Measurements from ENCODE around the gene MGRN1. TPM values are rescaled to one million over a fixed set of nuclear protein-coding genes. Genes with fewer than 3 reads are reported as not detected.

The MGRN1 gene
- total RNA-seq, 2 donors from 2014 or later, result 86.9 to 105 TPM

GRCh38 chr16:4609200-4610010, 15.2 kb upstream of the MGRN1 start:
- no peak overlapping the region for H3K4me3 Mint-ChIP-seq
- no peaks in the 10 kb centered on the region for H3K36me3 Mint-ChIP-seq
- no peaks in the 10 kb centered on the region for H3K27me3 Mint-ChIP-seq
- peaks cover 3 to 7% of the 10 kb centered on the region in 2 donors for H3K4me1 Mint-ChIP-seq (ENCODE audit: low read depth in 2 of 2)
- H3K9me3 Mint-ChIP-seq, result no peaks in the 10 kb centered on the region
- DNase-seq (ENCODE audit: low spot score) (no peak), ATAC-seq (no peak)
- no peak overlapping the region for H3K27ac Mint-ChIP-seq

- Mint-ChIP-seq H3K9me3 (no peaks in the 10 kb centered on the region), H3K27me3 (no peaks in the 10 kb centered on the region), H3K36me3 (no peaks in the 10 kb centered on the region), H3K27ac (no peak overlapping the region), H3K4me3 (no peak overlapping the region), H3K4me1 (ENCODE audit: low read depth in 2 of 2) (peaks cover 3 to 7% of the 10 kb centered on the region in 2 donors)
- DNase-seq (ENCODE audit: low spot score) (no peak), ATAC-seq (no peak)
Measured at GRCh38 chr16:4610011-4611005, 14.3 kb upstream of the MGRN1 start.

- DNase-seq (ENCODE audit: low spot score) (no peak), ATAC-seq (no peak)
- H3K4me3 Mint-ChIP-seq, result no peak overlapping the region
- no peak overlapping the region for H3K27ac Mint-ChIP-seq
- H3K27me3 Mint-ChIP-seq, result no peaks in the 10 kb centered on the region
- no peaks in the 10 kb centered on the region for H3K9me3 Mint-ChIP-seq
- no peaks in the 10 kb centered on the region for H3K36me3 Mint-ChIP-seq
- H3K4me1 Mint-ChIP-seq (ENCODE audit: low read depth in 2 of 2), result peaks cover 8 to 16% of the 10 kb centered on the region in 2 donors
Measured at GRCh38 chr16:4611337-4612021, 13.1 kb upstream of the MGRN1 start.

DNA sequence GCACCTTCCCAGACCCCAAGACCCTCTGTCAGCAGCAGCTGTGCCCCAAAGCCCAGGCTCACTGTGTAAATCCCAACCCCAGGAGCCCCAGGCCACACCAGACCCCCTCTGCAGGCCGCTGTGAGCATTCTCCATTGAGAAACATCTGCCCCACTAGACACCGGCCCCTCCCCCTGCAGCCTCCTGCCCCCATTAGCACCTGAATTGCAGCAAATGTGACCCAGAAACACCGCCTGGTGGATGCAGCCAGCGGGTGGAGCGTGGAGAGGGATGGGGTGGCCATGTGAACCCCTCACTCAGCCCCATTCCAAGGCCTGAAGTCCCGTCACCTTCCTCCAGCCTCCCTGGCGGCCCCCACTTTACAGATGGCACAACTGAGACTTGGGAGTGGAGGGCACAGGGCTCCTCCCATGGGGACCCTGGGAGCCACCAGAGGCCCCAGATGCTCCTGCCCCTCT, 12.1 kb upstream of the MGRN1 start:
- H3K9me3 Mint-ChIP-seq, result no peaks in the 10 kb centered on the region
- no peak for DNase-seq (ENCODE audit: low spot score)
- H3K4me3 Mint-ChIP-seq, result no peak overlapping the region
- no peak for ATAC-seq
- H3K27me3 Mint-ChIP-seq, result no peaks in the 10 kb centered on the region
- H3K27ac Mint-ChIP-seq, result no peak overlapping the region
- peaks cover 14 to 19% of the 10 kb centered on the region in 2 donors for H3K4me1 Mint-ChIP-seq (ENCODE audit: low read depth in 2 of 2)
- H3K36me3 Mint-ChIP-seq, result no peaks in the 10 kb centered on the region

DNA sequence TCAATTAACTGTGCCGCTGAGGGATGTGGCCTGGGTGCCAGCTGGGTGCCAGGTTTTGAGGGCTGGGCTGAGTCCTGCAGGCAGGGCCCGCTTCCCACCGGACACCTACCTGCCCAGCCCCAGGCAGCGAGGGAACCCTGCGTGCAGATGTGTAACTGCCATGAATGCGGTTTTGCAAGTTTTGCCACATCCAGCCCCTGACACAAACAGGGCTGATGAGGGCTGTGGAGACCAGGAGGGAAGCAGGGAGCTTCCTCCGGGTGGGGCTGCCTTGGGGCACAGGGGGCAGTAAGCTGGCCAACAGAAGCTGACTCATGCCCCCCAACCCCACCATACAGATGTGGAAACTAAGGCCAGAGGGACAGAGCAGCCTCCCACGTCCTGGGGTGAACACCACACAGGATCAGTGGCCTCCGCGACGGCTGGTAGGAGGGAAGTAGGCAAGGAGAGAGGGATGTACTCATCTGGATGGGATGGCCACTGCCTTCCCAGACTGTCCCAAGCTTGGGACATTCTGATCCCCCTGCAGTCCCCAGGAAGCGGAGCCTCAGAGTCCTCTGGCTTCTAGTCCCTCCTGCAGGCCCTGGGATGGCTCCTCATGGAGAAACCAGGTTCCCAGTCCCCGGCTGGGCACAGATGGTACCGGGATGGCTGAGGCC, 11.5 kb upstream of the MGRN1 start:
- DNase-seq (ENCODE audit: low spot score), result no peak
- H3K27me3 Mint-ChIP-seq, result no peaks in the 10 kb centered on the region
- peak overlapping the region; percentile 50 for H3K4me3 Mint-ChIP-seq
- H3K4me1 Mint-ChIP-seq (ENCODE audit: low read depth in 2 of 2), result peaks cover 14 to 19% of the 10 kb centered on the region in 2 donors
- H3K9me3 Mint-ChIP-seq, result no peaks in the 10 kb centered on the region
- no peaks in the 10 kb centered on the region for H3K36me3 Mint-ChIP-seq
- H3K27ac Mint-ChIP-seq, result no peak overlapping the region
- no peak for ATAC-seq

DNA sequence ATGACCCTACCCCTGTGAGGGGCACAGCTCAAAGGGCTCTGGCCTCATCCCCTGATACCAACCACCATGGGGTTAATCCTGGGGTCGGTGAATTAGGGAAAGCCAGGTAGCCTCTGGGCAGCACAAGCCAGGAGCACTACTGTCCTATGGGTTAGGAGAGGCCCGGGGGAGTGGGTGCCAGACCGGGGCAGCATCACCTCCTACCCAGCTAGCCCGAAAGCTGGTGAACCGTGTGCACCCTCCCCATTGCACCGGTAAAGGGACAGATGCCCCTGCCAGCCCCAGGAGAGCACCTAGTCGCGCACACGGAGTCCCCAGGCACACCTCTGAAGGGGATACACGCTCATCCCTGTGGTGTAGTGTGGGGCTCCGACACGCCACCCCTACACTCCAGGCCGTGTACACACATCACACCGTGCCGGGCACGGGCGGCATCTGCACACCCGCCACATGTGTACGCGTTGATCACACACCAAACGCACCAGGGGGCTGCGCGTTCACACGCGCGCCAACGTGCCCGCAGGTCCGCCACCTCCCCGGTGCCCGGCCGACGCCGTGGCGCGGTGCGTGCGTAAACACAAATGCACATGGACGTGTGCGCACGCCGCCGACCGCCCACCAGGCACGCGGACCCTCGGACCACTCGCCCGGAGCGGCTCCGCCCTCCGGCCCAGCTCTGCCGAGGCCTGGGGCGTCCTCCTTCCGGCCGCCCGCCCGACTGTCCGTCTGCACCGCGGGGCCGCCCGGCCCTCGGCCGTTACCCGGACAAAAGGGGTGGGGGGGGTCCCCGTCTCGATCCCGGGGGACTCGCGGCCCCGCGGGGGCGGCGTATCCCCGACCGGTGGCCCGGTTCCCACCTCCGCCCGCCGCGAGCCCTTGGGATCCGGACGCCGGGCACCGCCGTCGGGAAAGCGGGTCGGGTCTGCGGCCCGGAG, 10.7 kb upstream of the MGRN1 start:
- Mint-ChIP-seq H3K27ac (peak overlapping the region in 1 of 2 donors; percentile 94), H3K4me1 (ENCODE audit: low read depth in 2 of 2) (peaks cover 14 to 19% of the 10 kb centered on the region in 2 donors), H3K36me3 (no peaks in the 10 kb centered on the region), H3K4me3 (peak overlapping the region; percentile 50), H3K9me3 (no peaks in the 10 kb centered on the region), H3K27me3 (no peaks in the 10 kb centered on the region)
- DNase-seq (ENCODE audit: low spot score) (no peak), ATAC-seq (no peak)

DNA sequence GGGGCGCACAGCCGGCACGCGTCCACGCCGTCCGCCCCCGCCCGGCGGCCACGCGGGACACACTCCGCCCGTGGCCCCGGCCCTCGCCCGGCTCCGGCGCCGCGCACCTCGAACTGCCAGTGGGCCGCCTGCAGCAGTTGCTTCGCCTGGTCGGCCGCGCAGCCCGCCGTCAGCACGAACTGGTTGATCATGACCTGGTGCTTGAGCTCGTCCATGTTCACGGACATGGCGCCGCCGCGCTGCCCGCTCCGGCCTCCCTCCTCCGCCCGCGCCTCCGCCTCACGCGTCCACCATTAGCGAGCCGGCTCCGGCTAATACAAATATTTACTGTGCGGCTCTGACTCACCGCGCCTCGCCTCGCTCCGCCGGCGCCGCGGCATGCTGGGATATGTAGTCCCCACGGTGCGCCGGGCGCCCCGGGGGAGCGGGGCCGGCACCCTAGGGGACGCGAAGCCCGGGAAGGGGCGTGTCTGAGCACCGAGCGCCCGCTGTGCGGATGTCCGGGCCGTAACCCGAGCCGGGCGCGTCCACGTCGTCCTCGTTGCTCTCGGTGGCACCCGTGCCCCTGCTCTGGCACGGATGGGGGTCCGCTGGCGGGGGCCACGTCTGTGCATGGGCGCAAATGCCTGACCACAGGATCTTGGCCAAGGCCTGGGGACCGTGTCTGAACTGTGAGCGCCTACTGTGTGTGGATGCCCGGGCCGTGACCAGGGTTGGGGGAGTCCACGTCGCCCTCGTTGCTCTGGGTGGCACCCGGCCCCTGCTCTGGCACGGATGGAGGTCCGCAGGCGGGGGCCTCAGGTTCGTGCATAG, 9.8 kb upstream of the MGRN1 start, which contains the start of gene UBALD1:
Gene UBALD1, minus strand, starts transcription at position 318 of the 813 bp plus-strand sequence. Its CDS starts 91 bp downstream, at position 227.
- H3K4me1 Mint-ChIP-seq (ENCODE audit: low read depth in 2 of 2), result peaks cover 14 to 19% of the 10 kb centered on the region in 2 donors
- ATAC-seq, result peak; percentile 75 to 76
- H3K9me3 Mint-ChIP-seq, result no peaks in the 10 kb centered on the region

DNA sequence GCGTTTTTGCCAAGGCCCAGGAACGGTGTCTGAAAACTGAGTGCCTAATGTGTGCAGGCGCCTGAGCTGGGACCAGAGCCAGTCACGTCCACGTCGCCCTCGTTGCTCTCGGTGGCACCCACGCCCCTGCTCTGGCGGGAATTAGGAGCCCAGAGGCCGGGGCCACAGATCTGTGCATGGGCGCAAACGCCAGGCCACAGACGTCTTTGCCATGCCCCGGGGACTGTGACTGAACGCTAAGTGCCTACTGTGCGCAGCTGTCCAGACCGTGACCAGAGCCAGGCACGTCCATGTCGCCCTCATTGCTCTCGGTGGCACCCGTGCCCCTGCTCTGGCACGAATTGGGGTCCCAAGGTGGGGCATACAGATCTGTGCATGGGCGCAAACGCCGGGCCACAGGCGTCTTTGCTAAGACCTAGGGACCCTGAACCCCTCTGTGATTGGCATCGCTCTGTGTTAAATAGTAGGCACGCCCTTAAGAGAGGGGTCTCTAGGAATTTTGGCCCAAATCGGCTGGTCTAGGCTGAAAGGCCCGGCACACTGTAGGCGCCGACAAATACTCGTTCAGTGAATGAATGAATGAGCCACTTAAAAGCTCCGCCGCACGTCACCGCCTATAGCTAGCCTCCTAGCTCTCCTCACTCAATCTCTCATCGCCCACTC, 9.1 kb upstream of the MGRN1 start:
- Mint-ChIP-seq H3K9me3 (no peaks in the 10 kb centered on the region), H3K27ac (peak overlapping the region; percentile 94 to 95), H3K27me3 (no peaks in the 10 kb centered on the region), H3K4me3 (peak overlapping the region; percentile 95), H3K4me1 (ENCODE audit: low read depth in 2 of 2) (peaks cover 14 to 19% of the 10 kb centered on the region in 2 donors), H3K36me3 (no peaks in the 10 kb centered on the region)
- ATAC-seq (no peak), DNase-seq (ENCODE audit: low spot score) (no peak)

More for the DNA sequence above, 9.8 kb upstream of the MGRN1 start, which contains the start of gene UBALD1:
- Mint-ChIP-seq H3K27ac (peak within 1 kb of the TSS; percentile 94 to 95), H3K27me3 (no peaks in the 10 kb centered on the region), H3K36me3 (no peaks in the 10 kb centered on the region), H3K4me3 (peak within 1 kb of the TSS; percentile 95)
- peak; percentile 88 for DNase-seq (ENCODE audit: low spot score)

DNA sequence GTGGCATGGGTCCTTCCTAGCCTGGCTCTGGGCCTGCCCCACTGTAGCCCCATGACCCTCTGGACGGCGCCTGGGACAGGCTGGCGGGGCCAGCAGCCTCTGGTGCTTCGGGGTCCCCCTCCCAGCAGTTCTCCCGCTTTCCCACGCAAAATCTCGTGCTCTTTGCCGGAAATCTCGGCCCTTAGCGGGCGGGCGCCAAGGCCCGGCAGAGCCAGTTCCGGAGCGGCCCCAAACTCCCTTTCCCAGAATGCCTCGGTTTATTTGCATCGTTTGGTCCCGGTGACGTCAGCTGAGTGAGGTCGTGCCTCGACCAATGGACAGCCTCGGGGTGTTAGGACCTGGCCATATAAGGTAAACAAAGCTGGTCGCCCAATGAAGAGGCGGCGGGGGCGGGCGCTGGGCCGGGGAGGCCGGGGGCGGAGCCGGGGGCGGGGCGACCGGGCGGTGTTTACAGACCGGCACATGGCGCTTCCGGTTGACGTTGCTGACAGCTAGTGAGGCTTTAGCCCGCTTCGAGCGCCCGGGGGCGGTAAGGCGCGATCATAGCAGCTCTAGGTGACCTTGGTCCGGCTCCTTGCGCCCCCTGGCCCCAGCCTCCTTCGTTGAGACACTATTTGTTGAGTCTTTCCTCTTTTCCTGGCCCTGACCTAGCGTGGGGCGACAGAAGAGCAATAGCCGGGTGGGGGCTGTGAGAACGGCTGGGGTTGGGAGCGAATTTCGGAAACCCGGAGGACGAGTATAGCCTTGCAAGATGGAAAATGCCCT, 8.4 kb upstream of the MGRN1 start:
- peak; percentile 94 to 96 for ATAC-seq
- no peaks in the 10 kb centered on the region for H3K36me3 Mint-ChIP-seq

DNA sequence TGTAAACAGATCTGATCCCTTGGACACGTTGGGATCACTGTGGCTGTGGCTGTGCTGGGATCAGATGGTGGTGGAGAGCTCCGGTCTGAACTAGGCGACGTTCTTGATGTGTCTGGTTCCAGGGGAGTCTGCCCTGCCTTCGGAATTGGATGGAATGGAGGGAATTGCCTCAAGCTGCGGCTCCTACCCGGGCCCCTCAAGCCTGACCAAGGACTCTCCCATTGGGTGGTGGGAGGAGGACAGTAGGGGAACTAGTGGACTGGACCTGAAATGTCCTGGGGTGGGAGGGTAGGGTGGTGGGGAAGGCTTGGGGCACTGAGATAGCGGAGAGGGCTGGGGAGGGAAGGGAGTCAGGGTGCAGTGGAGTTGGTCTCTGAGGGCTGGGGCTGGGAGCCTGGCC, 6.7 kb upstream of the MGRN1 start:
- Mint-ChIP-seq H3K4me3 (no peak overlapping the region), H3K4me1 (ENCODE audit: low read depth in 2 of 2) (peaks cover 11 to 12% of the 10 kb centered on the region in 2 donors), H3K36me3 (no peaks in the 10 kb centered on the region), H3K27me3 (no peaks in the 10 kb centered on the region), H3K9me3 (no peaks in the 10 kb centered on the region), H3K27ac (peak overlapping the region in 1 of 2 donors; percentile 95)
- ATAC-seq (no peak), DNase-seq (ENCODE audit: low spot score) (no peak)

More for the DNA sequence above, 8.4 kb upstream of the MGRN1 start:
- Mint-ChIP-seq H3K27ac (peak overlapping the region; percentile 94 to 95), H3K9me3 (no peaks in the 10 kb centered on the region), H3K4me1 (ENCODE audit: low read depth in 2 of 2) (peaks cover 13 to 15% of the 10 kb centered on the region in 2 donors), H3K4me3 (peak overlapping the region; percentile 95), H3K27me3 (no peaks in the 10 kb centered on the region)
- DNase-seq (ENCODE audit: low spot score), result peak; percentile 99

Data from natural killer cell treated with Interleukin-12 subunit alpha and Interleukin-12 subunit beta and Interleukin-15 and Interleukin-18, amount 100 ng/mL, for 72 hours (primary cell).